NCI-H1694 (cell line): ENCODE results near the gene RAMP1.

ENCODE experiments used
- DNase-seq: peaks from one replicate; lab custom pipeline; 2025; lab: John Stamatoyannopoulos, UW

Gene RAMP1

GRCh38 chr2:237876951-237877491 is 17.6 kb downstream of the RAMP1 start:
- no peak for DNase-seq

GRCh38 chr2:237877576-237878307 is 18.3 kb downstream of the RAMP1 start:
- DNase-seq = no peak

- no peak for DNase-seq
Measured at GRCh38 chr2:237878321-237879057, 19.1 kb downstream of the RAMP1 start.

- DNase-seq = peak; percentile 39
Measured at GRCh38 chr2:237879058-237879430, 19.6 kb downstream of the RAMP1 start.

GRCh38 chr2:237879991-237880560 is 20.7 kb downstream of the RAMP1 start:
- DNase-seq = no peak

GRCh38 chr2:237882510-237883481 is 23.4 kb downstream of the RAMP1 start:
- DNase-seq = no peak

- DNase-seq = no peak
Measured at GRCh38 chr2:237883951-237884446, 24.6 kb downstream of the RAMP1 start.

GRCh38 chr2:237884681-237885080 is 25.3 kb downstream of the RAMP1 start:
- no peak for DNase-seq

- DNase-seq = no peak
Measured at GRCh38 chr2:237885111-237885930, 25.9 kb downstream of the RAMP1 start.

- no peak for DNase-seq
Measured at GRCh38 chr2:237885931-237886684, 26.7 kb downstream of the RAMP1 start.

- DNase-seq = peak; percentile 28
Measured at GRCh38 chr2:237886685-237887481, 27.5 kb downstream of the RAMP1 start.

- DNase-seq = no peak
Measured at GRCh38 chr2:237888389-237888788, 29.0 kb downstream of the RAMP1 start.

GRCh38 chr2:237889016-237889415 is 29.6 kb downstream of the RAMP1 start:
- DNase-seq = no peak

- no peak for DNase-seq
Measured at GRCh38 chr2:237889811-237890210, 30.4 kb downstream of the RAMP1 start.

- DNase-seq = no peak
Measured at GRCh38 chr2:237892478-237892877, 33.1 kb downstream of the RAMP1 start.

- DNase-seq = no peak
Measured at GRCh38 chr2:237892984-237893595, 33.7 kb downstream of the RAMP1 start.

GRCh38 chr2:237894396-237894979 is 35.1 kb downstream of the RAMP1 start:
- no peak for DNase-seq

GRCh38 chr2:237894986-237895543 is 35.6 kb downstream of the RAMP1 start:
- DNase-seq = no peak
